AG09309 (cell line): ENCODE measurements around the gene GLI3.

Experiments used
- DNase-seq: peaks from one replicate; pipeline ENCODE4 v3.0.0-alpha.2; 2010; ENCODE audit warnings: low read depth
- H3K4me3 ChIP-seq: 2 replicates; pipeline ENCODE4 v1.5.1; 2011; ENCODE audit warnings: mild to moderate bottlenecking, low read depth, low read length, moderate library complexity; ENCODE audit not compliant: control insufficient read depth
- TF ChIP-seq, protein P1 (sequence below): IDR thresholded peaks from 2 replicates; pipeline ENCODE4 v1.5.1; 2011; ENCODE audit warnings: mild to moderate bottlenecking, low read depth, low read length, inconsistent platforms; ENCODE audit not compliant: insufficient read depth, control insufficient read depth; ENCODE audit errors: missing control alignments

GLI3 gene

DNA sequence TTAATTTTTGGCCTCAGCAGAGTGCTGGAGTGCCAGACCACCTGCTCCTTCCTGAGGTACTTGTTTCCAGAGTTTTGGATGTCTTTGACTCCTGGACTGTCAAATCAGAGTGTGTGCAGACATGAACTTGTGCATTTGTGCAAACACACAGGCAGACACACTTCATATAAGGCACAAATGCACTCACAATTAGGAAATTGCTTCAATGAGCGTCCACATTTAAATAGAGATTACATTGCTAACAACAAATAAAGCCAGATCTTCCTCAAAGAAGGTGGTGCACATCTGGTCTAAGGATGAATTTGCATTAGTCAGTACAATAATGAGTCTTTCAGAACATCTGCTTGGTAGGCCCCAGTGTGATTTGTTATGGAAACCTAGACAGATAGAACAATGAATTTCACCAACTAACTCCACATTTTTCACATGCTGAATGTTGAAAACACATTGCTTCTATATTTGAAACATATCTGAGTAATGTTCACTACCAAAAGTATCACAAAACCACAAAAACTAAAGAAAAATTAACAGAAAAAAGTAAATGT, 267.4 kb downstream of the GLI3 start:
- TF ChIP-seq, protein P1, sequence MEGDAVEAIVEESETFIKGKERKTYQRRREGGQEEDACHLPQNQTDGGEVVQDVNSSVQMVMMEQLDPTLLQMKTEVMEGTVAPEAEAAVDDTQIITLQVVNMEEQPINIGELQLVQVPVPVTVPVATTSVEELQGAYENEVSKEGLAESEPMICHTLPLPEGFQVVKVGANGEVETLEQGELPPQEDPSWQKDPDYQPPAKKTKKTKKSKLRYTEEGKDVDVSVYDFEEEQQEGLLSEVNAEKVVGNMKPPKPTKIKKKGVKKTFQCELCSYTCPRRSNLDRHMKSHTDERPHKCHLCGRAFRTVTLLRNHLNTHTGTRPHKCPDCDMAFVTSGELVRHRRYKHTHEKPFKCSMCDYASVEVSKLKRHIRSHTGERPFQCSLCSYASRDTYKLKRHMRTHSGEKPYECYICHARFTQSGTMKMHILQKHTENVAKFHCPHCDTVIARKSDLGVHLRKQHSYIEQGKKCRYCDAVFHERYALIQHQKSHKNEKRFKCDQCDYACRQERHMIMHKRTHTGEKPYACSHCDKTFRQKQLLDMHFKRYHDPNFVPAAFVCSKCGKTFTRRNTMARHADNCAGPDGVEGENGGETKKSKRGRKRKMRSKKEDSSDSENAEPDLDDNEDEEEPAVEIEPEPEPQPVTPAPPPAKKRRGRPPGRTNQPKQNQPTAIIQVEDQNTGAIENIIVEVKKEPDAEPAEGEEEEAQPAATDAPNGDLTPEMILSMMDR: no peak
- no peak overlapping the region for H3K4me3 ChIP-seq
- no peak for DNase-seq

- no peak overlapping the region for H3K4me3 ChIP-seq
- TF ChIP-seq, protein P1: no peak
- DNase-seq: no peak
Observed at GRCh38 chr7:41967156-41967555, 269.9 kb downstream of the GLI3 start.

DNA sequence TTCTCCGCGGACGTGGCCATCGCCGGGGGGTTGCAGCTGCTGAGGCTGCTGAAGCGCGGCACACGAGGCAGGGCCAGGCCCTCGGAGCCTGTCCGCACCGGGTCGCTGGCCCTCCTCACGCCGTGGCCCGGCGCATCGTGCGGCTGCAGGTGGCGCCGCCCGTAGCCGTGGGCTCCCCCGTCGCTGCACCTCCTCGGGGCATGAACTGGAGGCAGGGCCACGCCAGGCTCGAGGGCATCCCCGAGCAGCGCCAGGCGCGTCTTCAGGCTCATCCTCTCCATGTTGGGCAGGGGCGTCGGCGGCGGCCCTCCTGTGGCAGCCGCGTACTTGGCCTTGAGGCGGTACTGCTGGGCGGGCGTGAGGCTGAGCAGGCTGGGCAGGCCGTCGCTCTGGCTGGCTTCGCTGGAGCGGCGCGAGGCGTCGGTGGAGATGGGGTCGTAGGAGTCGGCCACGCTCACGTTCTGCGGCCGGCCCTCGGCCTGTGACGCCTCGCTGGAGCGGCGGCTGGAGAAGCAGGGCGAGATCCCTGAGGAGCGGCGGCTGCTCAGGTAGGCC, 271.0 kb downstream of the GLI3 start:
- TF ChIP-seq, protein P1: no peak
- no peak for DNase-seq
- no peak overlapping the region for H3K4me3 ChIP-seq

DNA sequence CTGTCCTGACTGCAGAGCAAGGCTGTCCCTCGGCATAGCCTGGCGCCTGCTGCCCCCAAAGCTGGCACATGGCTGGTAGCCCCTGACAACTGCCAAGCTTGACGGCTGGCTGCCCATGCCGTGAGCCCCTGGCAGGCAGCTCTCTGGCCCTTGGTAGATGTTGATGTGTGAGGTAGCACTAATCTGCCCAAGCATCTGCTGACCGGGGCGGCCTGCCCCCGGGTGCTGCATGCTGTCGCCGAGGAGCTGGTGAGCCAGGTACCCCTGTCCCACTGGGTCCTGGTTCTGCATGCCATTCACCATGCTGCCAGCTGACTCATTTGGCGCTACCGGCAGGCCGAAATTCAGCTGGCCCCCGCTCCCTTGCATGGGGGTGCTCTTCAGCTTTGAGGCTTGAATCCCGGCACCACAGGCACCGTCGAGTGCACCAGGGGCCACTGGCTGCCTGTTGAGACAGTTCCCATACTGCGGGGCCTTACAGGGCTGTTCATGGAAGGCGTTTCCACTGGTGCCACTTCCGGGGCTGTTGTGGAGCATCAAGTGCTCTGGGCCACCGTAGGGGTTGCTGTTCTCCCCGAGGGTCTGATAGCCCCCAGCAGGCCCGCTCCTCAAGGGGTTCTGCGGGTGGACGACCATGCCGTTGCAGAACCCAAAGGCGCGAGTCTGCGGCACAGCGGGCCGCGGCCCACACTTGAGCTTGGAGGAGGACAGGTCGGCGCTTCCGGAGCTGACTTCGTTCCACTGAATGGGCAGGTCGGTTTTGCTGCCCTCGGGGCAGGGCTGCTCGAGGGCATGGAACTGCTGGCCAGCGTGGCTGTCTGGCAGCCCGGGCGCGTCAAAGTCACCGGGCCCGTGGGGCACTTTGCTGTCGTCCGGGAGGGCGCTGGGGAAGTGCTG, 271.9 kb downstream of the GLI3 start:
- TF ChIP-seq, protein P1: no peak
- no peak for DNase-seq
- no peak overlapping the region for H3K4me3 ChIP-seq

DNA sequence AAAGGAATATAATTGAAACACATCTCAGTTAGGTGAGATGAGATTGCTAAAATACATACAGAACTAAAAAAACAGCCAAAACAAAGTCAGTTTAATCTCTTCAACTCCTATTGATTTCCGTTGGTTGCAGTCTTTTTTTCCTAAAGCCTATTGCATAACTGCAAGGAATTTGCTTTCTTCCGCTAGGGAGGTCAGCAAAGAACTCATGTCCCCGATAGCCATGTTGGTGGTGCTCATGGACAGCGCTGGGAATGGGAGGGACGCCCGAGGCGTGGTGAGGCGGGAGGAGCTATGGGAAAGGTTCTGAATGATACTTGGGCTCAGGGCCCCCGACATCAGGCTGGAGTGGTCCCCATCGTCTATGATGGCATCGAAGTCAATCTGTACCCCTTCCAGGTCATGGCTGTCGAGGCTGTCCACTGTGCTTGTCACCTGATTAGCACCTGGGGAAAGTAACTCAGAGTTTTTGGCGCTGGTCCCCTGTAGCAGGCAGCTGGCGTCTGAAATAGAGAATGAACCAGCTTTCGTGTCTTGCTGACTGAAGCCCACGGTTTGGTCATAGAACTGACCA, 272.7 kb downstream of the GLI3 start:
- no peak for DNase-seq
- TF ChIP-seq, protein P1: no peak
- no peak overlapping the region for H3K4me3 ChIP-seq

GRCh38 chr7:41956705-41957104, 280.3 kb downstream of the GLI3 start:
- TF ChIP-seq, protein P1: no peak
- no peak overlapping the region for H3K4me3 ChIP-seq
- no peak for DNase-seq
